ENCODE data around the gene RASSF4.
A peak's percentile ranks its signal among the peaks of the same experiment; 100 is the strongest.

RASSF4 gene, protein sequence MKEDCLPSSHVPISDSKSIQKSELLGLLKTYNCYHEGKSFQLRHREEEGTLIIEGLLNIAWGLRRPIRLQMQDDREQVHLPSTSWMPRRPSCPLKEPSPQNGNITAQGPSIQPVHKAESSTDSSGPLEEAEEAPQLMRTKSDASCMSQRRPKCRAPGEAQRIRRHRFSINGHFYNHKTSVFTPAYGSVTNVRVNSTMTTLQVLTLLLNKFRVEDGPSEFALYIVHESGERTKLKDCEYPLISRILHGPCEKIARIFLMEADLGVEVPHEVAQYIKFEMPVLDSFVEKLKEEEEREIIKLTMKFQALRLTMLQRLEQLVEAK

DNA sequence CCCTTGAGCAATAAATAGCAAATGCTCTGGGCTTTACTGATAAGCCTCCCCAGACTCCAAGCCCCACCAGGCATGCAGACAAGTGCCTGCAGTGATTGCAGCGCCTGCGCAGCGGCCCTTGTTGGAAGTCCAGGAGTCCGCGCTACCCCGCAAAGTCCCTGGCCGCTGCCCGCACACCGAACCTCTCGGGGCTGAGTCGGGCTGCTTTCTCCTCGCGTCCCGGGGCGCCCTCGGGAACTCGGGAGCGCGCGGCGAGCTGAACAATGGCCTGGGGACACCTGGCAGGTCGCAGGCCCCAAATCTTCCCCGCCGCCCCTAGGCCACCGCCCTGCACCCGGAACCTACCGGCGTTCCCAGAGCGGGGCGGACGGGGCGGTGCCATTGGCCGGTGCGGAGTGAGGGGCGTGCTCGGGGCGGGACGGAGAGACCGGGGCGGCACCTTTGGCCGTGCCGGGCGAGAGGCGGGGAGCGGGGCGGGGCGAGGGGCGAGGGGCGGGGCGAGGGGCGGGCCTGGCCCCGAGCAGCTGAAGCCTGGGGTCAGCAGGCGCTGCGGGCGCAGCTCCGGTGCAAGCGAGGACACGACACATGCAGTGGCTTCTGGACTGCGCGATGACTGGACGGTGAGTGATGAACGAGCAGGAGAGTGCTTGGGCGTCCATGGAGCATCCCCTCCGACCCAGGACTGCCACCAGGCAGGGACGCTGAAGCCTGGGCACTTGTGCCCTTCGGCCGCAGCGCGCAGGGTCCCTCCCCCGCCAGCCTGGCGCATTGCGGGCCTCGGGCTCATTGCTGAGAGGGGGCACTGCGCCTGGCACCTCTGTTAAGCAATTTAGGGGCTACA, at the start of gene RASSF4:
RASSF4 (plus strand) TSS at position 556 of the 841 bp plus-strand sequence. CDS start 10,401 bp downstream, outside the sequence.
- DNase-seq (ENCODE audit: low read depth in 3 of 3): peak; percentile 76 to 90 (median 84)

DNA sequence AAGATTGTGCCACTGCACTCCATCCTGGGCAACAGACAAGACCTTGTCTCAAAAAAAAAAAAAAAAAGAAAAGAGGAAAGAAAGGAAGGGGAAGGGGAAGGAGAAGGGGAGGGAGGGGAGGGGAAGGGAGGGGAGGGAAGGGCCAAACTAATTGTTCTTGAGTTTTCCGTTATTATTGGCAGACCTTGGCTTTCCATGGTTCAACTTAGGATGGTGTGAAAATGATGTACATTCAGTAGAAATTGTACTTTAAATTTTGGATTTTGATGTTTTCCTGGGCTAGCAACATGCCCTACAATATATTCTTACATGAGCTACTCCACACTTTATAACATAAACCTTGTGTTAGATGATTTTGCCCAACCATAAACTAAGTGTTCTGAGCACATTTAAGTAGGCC, 49.7 kb upstream of the RASSF4 start:
- DNase-seq (ENCODE audit: low read depth in 3 of 3): no peak

DNA sequence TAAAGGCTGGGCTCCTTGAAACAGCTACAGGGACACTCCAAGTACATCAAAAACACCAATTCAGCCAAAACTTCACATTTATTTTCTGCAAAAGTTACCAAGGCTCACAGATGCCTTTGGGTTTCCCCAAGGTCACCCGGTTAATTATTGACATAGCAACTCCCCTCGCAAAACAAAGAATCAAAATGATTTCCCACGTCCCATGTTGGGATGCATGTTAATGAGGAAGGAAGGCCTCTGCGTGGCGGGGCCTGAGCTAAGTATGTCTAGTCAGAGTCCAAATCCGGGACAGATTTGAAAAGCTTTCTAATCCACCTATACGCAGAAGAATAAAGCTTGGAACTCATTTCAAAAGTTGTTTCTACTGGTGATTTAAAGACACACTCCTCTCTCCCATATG, 49.0 kb upstream of the RASSF4 start:
- no peak for DNase-seq (ENCODE audit: low read depth in 3 of 3)

DNA sequence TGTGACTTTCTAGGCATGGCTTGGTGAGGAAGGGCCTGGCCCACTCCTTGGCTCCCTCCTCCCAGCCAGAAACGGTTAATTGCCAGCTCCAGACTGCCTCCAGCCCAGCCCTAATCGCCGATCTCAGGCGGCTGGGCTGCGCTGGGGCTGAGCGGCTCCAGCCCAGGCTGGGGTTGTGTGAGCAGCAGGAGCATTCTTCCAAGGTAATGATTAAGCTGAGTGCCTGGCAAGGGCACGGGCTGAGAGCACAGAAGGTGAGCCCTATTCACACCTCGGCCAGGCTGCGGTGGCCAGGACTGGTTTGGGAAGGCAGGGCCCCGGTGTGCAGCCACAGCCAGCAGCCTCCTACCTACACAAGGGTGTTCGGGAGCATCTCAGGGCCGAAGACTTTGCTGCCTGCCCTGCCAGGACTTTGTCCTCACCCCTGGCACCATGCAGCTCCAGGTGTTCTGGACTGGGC, 48.5 kb upstream of the RASSF4 start, which contains the start of gene TMEM72:
TMEM72 (plus strand) TSS at position 257 of the 460 bp plus-strand sequence; CDS start at position 433, 176 bp downstream.
- DNase-seq (ENCODE audit: low read depth in 3 of 3): no peak

DNA sequence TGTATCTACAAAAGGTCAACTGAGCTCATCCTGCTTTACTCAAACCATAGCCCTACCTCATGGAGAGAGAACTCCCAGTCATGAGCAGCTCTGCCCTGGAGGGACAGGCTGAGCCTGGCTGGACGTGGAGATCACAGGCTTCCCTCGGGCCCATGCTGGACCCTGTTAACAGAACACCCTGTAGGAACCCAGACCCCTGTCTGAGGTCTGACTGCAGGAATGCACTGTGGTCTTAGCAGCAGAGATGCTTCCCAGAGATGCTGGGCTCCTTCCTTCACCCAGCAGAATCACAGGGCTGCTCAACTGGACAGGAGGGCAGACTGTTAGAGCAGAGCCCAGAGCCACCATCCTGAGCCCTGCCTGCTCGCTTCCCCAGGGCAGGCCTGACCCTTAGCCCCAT, 47.7 kb upstream of the RASSF4 start:
- DNase-seq (ENCODE audit: low read depth in 3 of 3): no peak

DNA sequence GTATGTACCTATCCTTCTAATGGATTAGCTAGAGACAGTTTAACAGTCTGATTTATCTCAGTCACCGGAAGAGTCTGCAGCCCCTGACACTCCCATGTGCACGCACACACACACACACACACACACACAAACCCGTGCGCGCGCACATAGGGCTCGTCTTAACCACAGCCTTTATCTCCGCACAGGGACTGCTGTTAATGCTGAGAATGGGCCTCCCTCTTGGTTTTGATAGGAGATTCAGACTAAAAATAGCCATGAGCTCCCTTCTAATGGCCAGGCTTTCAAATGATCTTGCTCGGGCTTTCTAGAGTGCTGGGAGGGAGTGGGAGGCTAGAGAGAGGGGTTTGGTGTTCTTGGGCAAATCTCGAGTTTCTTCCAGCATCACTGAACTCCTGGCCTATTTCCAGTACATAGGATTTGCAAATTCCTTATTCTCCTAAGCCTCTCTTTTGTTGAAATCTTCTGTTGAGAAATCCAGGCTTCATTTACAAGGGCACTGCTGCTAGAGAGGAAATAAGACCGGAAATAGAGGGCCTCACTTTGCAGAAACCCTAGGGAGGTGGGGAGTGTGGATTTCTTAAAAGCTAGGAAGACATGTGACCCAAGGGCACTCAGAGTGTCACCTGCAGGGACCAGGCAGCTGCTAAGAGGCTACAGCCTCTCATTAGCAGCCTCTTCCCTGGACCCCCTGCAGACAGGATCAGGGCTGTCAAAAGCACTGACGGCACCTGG, 46.1 kb upstream of the RASSF4 start:
- no peak for DNase-seq (ENCODE audit: low read depth in 3 of 3)

DNA sequence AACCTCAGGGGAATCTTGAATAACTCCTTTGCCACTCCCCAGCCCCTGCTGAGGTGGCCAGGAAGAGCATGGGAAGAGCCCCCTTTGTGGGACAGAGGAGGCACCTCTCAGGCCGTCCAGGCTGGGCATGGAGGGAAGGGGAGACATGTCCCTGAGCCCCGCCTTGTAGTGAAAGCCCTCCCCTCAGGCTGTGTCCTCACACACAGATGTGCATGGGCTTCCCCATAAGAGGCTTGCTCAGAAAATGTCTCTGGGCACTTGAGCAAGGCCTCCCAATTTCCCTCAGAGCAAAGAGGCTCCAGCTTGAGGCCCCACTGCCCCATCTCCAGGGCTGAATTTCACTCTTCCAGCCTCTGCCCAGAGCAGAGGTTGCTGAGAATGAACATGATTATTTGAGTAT, 44.7 kb upstream of the RASSF4 start:
- DNase-seq (ENCODE audit: low read depth in 3 of 3): no peak

DNA sequence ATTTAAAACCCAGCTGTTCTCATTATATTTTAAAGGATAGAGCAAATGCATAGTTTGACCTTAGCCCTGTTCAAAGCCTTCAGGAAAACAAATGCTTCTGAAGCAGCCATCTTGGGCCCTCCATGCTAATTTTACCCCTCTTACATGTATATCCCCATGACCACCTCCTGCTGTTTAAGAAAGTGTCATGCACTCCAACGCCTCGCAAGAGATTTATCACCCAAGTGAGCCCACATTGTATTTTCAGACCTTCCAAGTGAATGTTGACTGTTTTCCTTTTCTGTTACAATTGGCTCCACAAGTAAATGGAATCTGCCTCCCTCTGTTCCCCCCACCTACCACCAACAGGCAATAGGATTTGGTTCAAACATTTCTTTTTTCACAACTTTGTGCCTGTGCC, 43.2 kb upstream of the RASSF4 start:
- no peak for DNase-seq (ENCODE audit: low read depth in 3 of 3)

DNA sequence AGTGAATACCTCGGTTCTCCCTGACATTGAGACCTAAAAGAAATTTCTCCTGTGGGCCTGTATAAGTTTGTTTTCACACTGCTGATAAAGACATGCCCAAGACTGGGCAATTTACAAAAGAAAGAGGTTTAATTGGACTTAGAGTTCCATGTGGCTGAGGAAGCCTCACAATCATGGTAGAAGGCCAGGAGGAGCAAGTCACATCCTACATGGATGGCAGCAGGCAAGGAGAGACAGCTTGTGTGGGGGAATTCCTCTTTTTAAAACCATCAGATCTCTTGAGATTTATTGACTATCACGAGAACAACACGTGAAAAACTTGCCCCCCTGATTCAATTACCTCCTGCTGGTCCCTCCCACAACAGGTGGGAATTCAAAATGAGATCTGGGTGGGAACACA, 41.8 kb upstream of the RASSF4 start:
- DNase-seq (ENCODE audit: low read depth in 3 of 3): no peak

DNA sequence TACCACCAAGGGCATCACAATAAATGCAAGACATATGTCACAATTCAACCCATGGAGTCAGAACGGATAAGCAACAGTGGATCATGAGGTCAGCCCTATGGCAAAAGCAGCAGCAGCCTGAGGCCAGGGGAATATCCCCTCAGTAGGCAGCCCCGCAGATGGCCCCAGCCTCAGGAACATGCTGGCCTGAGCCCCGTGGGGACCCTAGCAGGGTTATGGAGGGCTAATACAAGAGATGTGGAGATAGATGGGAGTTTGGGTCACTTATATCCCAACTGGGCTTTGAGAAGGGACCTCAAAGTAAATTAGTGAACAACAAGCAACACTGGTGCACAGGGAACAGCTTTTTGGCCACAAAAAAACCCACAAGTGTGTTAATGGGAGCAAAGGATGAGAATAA, 39.4 kb upstream of the RASSF4 start:
- no peak for DNase-seq (ENCODE audit: low read depth in 3 of 3)

DNA sequence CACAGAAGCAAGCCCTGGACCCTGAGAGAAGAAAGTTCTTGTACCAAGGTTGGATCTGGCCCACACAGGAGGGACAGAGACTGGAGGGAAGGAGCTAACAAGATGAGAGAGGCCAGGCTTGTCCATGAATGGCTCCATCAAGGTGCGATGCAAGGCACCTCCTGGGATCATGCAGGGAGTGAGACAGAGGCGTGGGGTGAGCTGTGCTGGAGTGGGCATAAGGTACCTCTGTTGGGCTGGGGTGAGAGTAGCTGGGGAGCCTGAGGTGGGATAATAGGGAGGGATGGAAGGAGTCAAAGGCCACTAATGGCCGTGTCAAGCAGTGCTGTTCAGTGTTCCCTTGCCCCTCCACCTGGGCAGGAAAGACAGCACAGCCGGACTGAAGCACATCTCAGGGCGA, 38.5 kb upstream of the RASSF4 start:
- DNase-seq (ENCODE audit: low read depth in 3 of 3): no peak

DNA sequence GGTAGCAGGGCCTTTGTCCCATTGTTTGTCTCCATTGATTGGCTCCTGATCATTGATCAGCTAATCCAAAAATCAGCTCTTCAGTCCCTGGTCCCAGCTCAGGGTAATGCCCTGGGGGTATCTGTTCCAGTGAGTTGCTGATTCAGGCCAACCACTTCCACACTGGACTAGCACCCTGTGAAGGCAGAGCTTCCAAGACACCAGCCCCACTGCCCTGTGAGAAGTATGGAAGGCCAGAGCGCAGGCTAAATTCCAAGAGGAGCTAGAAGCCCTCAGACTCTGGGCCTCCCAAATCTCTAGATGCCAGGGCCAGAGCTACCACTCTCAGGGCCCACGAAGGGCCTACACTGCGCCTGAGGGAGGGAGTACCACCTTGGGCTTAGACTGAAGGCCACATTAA, 38.1 kb upstream of the RASSF4 start:
- no peak for DNase-seq (ENCODE audit: low read depth in 3 of 3)

DNA sequence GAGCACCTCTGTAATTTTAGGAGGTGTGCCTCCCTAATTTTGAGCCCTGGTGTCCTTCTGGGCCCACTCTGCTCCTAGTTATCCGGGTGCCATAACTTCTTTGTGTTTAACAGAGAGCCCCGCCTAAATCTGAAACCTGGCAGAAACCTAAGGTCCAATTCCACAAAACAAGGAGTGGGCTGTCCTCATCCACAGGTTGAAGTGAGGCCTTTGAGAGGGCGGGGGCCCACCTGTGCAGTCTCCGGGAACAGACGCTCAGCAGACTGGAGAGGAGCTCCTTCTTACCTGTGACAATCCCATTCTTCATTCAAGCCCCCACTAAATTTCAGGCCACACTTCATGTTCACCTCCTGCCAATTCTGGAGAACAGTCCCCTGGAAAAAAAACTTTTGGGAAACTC, 37.6 kb upstream of the RASSF4 start:
- no peak for DNase-seq (ENCODE audit: low read depth in 3 of 3)

DNA sequence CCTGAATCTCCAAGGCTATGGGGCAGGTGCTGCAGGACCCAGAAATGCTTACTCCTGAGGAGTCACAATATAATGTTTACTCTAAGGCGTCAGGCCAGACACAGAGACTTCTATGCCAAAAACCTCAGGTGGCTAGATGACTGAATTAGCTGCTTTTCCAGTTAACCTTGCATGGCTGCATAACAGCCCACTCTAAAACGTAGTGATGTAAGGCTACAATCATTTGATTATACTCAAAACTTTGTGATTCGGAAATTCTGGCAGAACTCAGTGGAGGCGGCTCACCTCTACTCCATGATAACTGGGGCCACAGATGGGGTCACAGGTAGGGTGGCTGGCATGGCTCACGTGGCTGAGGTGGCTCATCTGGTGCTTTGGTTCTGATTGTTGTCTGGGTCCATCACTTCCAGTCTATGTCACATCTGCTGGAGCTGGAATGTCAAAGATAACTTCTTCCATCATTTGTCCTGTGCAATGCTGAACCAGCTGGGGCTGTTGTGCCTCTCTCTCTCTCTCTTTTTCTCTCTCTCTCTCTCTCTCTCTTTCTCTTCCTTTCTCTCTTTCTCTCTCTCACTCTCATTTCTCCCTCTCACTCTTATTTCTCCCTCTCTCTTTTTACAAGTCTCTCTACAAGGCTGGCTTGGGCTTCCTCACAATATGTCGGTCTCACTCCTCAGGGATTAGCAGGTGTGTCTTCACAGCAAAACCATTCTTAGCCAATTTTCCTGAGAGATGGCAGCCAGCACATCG, 36.6 kb upstream of the RASSF4 start:
- DNase-seq (ENCODE audit: low read depth in 3 of 3): no peak

DNA sequence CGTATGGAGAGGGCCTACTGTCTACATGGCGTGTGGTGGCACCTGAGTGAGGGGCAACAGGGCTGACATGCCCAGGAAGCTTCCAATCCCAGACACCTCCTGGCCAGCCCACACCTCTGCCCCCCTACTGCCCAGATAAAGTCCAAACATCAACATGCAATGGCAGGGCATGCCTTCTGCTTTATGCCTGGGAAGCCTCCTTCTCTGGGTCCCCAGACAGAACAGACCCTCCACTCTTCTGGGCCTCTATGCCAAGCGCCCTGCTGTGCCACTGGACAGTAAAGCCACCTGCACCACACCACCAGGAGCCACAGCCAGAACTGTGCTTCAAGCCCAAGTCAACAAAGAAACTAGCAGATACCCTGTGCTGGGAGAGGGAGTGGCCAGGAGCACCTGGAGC, 36.0 kb upstream of the RASSF4 start:
- DNase-seq (ENCODE audit: low read depth in 3 of 3): no peak

DNA sequence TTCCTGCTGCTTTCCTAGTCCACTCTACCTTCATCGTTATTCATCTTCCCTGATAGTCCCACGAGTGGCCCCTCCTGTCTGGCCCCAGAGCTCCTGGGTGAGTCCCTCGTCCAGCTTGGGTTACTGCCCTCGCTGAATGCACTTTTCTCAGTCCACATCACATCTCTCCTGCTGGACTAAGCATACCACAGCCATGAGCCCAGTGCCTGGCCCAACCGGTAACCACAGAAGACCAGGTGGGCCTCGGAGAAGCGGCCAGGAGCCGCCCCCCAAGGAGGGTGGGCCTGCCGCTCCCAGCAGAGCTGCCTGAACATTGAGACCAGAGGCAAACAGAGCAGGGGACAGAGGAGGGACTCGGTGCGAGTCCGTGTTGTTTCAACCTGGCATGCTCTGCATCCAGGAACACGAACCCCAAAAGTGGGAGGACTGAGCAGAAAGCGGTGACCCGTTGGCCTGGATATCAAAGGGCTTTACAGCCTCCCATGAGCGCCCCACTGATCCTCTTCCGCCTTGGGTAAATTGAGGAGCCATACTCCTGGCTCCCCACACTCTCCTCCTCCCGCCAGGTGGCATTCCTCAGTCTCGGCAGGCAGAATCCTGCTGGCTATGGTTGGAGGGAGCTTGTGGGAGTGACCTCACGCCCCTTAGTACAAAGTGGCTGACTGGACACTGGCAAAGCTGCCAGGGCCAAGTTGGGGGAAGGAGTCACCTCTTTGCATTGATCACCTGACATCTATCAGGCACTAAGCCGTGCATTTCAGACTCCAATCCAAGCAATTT, 35.2 kb upstream of the RASSF4 start:
- no peak for DNase-seq (ENCODE audit: low read depth in 3 of 3)

DNA sequence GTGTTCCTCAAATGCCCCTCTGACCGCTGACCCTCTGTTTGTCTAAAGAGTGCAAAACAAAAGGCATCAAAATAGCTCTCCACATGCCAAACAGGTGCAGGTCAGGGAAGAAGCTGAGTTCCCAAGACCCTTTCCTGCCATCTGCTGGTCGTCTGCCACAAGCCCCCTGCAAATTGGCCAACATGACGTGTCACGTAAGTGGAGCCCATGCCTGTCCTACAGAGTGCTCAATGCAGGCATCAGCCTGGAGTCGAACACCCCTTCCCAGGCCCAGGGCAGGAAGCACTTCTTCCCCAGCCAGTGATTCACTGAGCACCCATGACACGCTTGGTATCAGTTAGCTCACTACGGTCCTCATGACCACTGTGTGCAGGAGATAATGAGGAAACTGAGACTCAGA, 34.4 kb upstream of the RASSF4 start:
- no peak for DNase-seq (ENCODE audit: low read depth in 3 of 3)

DNA sequence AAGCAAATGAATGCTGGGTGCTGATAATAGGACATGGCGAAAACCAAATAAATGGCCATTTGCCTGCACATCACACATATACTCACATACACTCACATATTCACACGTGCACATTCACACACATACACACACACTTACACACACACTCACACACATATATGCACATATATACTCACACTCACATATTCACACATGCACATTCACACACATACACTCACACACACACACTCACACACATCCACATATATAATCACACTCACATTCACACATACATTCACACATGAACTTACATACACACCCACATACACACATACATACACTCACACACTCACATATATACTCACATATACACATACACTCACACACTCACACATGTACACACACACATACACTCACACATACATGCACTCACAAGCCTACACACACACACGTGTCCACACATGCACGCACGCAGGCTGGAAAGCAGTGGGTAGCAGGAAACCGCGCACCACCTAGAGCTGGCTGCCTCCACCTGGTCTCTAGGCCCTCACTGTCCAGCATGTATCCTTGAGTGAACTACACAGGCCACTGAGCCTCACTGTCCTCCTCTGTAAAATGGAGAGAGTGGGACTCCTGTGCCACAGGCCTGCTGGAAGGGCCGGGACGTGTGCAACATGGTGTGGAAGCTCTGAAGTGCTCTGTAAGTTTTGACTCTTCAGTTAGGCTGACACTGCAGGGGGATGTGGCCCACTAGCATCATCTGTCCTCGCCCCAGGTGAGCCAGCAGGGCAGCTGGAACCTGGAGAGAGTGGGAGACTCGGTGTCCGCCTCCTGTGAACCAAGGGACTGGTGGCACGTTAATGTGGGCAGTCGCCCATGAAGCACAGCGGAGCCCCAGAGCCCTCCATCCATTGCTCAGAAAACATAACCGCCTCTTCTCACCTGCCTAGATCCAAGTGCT, 33.5 kb upstream of the RASSF4 start:
- DNase-seq (ENCODE audit: low read depth in 3 of 3): no peak

DNA sequence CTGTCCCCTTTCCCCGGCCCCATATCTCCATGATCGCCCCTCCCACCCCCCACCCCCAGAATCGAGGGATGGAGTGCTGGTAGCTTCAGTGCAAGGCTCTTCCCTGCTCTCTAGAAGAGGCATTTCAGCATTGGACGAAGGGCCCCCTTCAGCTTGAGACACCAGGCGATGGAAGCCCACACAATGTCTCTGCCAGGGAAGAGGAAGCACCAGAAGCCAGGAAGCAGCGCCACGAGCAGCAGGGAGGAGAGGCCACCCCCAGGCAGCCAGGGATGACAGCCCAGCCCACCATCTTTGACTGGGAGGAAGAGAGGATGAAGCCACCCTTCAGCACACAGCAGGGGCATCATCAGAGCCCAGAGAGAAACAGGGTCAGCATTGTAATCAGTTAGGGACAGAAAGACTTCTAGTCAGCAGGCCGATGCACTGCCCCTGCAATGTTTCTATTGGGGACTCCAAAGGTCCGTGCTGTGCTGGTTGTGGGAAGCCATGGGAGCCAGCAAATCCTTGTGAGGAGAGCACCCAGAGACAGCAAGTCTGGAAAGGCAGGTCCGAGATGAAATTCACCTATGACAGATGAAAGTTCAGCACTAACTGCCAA, 32.8 kb upstream of the RASSF4 start:
- no peak for DNase-seq (ENCODE audit: low read depth in 3 of 3)
